ENCODE data around the gene PNLIP.

Gene PNLIP

DNA sequence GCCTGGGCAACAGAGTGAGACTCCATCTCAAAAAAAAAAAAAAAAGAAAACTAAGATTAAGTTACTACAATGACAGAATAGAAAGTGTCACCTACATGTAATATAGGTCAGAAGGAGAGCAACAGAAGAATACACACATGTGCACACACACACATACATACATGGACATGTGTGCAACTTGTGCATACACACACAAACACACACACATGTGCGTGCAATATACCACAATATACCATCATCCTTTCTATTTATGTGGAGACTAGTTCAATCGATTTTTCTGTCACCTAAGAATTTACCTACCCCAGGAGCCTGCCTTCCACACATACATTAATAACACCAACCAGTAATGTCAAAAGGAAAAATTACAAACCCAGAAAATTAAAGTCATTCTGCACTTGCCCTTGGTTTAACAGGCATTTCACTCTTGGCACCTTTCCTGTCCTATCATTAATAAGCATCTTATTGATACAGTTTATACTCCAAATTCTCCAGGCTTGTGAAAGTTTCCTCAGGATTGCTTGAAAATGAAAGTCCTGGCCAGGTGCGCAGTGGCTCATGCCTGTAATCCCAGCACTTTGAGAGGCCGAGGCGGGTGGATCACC, 47.5 kb downstream of the PNLIP start:
- TF ChIP-seq GATA1 (IDR thresholded peaks at IDR 0.05; ENCODE audit: low read depth, low read length) (no peak), POLR2A (IDR thresholded peaks at IDR 0.05; ENCODE audit: low read length) (no peak)

DNA sequence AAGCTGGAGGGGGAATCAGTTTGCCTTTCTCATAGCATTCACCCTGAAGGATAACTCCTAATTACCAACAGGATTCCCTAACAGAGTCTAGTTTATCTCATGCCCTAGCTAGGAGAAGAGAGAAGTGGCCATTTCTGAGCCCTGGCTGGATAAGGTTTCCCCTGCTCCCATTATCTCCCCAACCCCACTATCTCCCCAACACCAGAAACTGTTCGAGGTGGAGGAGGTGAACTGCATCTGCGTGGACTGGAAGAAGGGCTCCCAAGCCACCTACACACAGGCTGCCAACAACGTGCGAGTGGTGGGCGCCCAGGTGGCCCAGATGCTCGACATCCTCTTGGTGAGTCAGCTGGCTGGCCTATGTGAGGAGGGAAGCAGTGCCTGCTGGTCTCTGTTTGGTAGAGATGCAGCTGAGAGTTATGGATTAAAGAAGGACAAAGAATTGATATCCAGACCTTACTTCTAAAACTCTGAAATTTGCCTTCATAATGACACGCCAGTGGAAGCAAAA, 48.8 kb downstream of the PNLIP start:
- TF ChIP-seq POLR2A (IDR thresholded peaks at IDR 0.05; ENCODE audit: low read length) (no peak), GATA1 (IDR thresholded peaks at IDR 0.05; ENCODE audit: low read depth, low read length) (no peak)
- DNase-seq = no peak

More for the DNA sequence above, 47.5 kb downstream of the PNLIP start:
- DNase-seq = no peak

DNA sequence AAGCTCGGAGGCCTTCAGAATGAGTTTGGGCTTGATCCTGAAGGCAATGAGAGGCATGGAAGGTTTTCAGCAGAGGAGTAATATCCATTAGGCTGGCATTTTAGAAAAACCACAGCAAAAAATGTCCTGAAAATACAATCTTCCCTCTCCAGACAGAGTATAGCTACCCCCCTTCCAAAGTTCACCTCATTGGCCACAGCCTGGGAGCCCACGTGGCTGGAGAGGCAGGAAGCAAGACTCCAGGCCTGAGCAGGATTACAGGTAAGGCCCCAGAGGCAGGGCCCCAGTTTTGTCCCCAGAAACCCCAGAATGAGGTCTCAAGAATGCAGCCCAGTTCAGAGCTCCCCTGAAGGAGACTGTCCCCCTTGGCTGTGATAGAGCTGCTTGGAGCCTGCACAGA, 50.3 kb downstream of the PNLIP start:
- TF ChIP-seq GATA1 (IDR thresholded peaks at IDR 0.05; ENCODE audit: low read depth, low read length) (no peak), POLR2A (IDR thresholded peaks at IDR 0.05; ENCODE audit: low read length) (no peak)
- DNase-seq = no peak

DNA sequence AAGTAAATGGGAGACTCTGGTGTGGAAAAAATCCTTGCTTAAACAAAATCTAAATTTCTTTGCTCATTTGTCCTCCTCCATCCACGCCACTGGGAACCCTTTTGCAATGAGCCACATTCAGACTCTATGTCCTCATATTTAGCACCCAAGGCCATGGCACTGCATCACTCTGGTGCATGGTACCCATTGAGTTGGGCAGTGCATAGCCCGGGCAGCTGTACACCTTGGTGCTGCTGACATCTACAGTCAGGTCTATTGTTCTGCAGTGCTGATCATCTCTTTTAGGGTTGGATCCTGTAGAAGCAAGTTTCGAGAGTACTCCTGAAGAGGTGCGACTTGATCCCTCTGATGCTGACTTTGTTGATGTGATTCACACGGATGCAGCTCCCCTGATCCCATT, 51.8 kb downstream of the PNLIP start:
- TF ChIP-seq GATA1 (IDR thresholded peaks at IDR 0.05; ENCODE audit: low read depth, low read length) (no peak), POLR2A (IDR thresholded peaks at IDR 0.05; ENCODE audit: low read length) (no peak)
- no peak for DNase-seq

DNA sequence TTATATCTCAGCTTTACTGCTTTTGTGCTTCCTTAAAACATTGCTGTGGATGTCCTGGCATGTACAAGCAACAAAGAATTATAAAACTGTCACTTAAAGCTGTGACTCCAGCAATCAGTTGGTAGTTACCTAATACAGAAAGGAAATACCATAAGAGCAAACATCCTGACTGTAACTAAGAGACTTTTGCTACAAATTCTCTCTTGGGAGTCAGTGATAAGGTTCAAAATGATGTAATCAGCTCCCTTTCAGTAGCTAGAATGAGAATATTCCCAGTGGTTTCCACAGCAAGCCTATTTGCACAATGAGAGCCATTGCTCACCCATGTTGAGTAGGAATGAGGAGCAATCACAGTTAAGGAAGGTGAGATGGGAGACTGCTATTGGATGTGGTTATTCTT, 52.6 kb downstream of the PNLIP start:
- TF ChIP-seq POLR2A (IDR thresholded peaks at IDR 0.05; ENCODE audit: low read length) (no peak), GATA1 (IDR thresholded peaks at IDR 0.05; ENCODE audit: low read depth, low read length) (no peak)
- no peak for DNase-seq

DNA sequence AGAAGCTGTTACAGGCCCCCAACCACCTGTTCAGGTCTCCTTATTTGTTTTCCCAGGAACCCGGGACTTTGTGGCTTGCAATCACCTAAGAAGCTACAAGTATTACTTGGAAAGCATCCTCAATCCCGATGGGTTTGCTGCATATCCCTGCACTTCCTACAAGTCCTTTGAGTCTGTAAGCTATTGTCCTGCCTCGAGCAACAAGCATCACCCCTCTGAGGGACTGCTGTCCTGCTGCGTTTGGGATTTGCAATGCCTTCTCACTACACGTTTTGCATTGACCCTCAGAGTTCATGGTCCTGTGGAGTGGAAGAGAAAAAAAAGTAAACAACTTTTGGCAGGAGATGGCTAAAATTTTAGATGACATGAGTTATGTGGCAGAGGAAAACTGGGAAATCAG, 54.3 kb downstream of the PNLIP start:
- TF ChIP-seq POLR2A (IDR thresholded peaks at IDR 0.05; ENCODE audit: low read length) = no peak
- TF ChIP-seq GATA1 (IDR thresholded peaks at IDR 0.05; ENCODE audit: low read depth, low read length) = no peak

DNA sequence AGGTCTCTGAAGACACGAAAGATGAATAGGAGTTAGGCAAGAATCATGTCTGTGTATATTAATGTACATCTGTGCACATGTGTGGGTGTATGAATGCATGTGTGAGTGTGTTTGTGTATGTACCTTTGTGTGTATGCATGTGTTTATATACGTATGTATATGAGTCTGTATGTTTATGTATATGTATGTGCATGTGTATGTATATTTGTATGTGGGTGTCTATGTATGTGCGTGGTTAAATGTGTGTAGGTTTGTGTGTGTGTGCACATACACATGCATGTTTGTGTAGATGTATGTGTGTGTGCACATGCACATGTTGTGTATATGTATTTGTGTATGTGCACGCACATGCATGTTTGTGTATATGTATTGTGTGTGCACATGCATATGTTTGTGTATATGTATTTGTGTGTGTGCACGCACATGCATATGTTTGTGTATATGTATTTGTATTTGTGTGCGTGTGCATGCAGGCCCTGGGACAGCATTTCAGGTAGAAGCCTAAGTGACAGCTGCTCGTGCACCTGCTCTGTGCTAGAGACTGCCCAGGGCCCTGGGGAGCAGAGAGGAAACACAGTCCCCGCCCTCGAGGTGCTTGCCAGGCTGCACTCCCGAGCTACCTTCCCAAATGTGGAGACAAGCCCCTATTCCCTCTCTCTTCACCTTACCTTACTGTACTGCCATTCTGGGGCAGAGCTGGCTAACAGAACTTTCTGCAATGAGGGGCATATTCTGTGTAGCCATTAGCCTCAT, 57.1 kb downstream of the PNLIP start:
- DNase-seq = no peak
- TF ChIP-seq GATA1 (IDR thresholded peaks at IDR 0.05; ENCODE audit: low read depth, low read length) (no peak), POLR2A (IDR thresholded peaks at IDR 0.05; ENCODE audit: low read length) (no peak)

More for the DNA sequence above, 54.3 kb downstream of the PNLIP start:
- DNase-seq = no peak

DNA sequence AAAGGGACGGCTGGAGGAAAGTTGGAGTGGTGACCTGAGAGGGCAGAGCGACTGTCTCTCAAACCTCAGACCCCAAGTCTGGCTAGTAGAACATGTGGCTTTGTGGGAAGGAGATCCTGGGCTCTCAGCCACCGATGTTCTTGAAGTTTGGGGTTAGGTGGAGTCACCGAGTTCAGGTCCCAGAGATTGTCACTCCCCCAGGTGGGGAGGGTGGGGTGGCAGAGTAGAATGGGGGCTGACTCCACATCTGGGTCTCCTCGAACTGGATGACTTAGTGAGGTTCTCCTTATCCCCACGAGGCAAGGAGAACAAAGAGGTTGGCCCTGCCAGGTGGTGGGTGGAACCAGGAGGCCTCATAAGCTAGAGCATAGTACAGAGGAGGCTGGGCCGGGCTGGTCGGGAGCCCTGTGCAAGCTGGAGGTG, 60.3 kb downstream of the PNLIP start:
- no peak for DNase-seq
- no peak for TF ChIP-seq POLR2A (IDR thresholded peaks at IDR 0.05; ENCODE audit: low read length)
- TF ChIP-seq GATA1 (IDR thresholded peaks at IDR 0.05; ENCODE audit: low read depth, low read length) = no peak

DNA sequence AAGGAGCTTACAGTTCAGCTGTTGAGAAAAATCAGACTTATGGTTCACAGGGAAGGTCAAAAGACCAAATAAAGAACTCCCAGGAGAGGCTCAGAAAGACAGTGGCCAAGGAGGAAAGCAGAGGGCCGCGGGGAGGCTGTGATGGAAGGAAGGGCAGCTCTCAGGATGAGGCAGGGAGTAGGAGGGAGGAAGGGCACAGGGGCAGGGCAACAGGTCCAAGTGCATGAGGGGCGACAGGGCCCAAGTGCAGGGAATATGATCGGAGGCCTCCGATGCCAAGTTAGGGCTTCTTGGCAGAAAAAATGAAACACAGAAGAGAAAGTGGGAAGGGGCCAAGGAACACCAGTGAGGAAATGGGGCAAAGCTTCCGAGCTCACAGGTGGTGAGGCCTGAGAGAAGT, 61.6 kb downstream of the PNLIP start:
- TF ChIP-seq GATA1 (IDR thresholded peaks at IDR 0.05; ENCODE audit: low read depth, low read length) = no peak
- TF ChIP-seq POLR2A (IDR thresholded peaks at IDR 0.05; ENCODE audit: low read length) = no peak

DNA sequence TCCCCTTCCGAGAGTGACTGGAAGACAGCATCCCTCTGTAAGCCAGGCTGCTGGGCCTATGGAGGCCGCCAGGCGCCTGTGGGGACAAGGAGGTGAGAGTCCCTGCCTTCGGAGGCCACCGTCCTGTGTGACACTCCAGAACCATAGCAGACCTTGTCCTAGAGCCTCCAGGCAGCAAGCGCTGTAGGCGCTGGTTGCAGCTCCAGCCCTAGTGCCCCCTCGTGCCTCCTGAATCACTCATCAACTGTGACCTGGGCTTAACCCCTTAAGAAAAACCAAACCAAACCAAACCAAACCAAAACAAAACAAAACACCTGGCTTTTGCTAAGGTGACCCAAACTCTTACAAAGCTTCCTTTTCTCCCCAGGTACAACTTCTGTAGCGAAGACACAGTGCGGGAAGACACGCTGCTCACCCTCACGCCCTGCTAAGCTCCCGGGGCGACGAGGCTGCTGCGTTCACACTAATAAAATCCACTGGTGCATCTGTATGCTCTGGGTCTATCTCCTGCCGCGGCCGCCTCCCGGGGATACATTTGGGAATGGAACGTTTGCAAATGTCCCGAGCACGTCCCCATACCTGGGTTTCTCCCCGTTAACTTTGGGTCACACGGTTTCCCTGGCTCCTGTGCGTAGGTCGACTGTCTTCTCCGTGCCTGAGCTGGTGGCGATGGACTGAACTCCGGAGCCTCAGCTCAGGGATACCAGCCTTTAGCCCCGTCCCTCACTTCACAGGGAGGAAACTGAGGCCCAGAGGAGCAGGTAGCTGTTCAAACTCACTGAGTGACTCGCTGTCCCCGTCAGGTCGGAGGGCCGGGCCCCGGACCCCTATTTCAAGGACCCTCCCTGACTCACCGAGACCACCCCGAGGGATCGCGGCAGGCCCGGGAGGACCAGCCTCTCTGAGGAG, 63.2 kb downstream of the PNLIP start:
- DNase-seq = no peak
- TF ChIP-seq POLR2A (IDR thresholded peaks at IDR 0.05; ENCODE audit: low read length) (no peak), GATA1 (IDR thresholded peaks at IDR 0.05; ENCODE audit: low read depth, low read length) (no peak)

More for the DNA sequence above, 61.6 kb downstream of the PNLIP start:
- no peak for DNase-seq

DNA sequence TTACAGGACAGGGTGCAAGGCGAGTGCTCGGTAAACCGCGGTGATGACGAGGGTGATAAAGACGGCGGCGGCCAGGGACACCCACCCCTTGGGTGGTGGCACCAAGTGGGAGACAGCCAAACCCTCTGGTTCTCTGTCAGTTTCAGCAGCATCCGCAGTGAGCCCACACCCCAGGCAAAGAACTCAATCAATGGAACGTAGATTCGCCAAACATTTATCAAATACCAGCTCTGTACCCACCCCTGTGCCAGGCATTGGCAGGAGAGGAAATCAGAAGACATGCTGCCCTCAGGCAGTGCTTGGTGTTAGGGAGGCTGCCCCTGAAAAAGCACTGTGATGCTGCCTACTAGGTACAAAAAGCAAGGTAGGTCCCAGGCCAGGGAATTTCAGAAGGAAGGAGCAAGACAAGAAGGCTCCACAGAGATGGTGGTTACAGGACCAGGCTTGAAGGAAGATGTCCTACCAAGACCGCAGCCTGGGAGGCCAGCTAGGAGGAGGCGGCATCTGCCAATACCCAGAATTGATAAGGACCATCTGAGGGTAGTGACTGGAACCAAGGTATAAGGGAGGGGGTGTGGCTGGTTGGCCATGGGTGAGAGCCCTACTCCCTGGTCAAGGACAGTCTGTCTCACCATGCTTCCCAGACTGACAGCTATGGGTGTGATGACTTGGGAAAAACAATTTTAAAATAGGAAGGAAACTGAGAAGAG, 64.9 kb downstream of the PNLIP start:
- no peak for TF ChIP-seq POLR2A (IDR thresholded peaks at IDR 0.05; ENCODE audit: low read length)
- TF ChIP-seq GATA1 (IDR thresholded peaks at IDR 0.05; ENCODE audit: low read depth, low read length) = no peak
- no peak for DNase-seq

DNA sequence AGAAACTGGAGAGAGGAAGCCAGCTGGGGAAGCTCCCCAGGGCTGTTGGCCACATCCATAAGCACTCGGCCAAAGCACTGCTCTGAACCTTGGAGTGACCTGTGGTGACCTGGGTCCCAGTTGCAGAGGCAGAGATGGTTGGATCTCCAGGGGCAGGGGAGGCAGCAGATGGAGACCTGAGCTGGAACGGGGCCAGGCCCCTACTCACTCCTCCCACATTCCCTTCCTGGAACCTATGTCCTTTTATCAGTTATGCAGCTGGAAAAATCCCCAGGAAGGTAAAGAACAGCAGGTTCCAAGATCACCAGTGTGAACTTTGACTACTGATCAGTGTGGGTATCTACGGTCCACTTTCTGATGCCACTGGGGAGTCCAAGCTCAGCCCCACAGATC, 65.4 kb downstream of the PNLIP start:
- no peak for TF ChIP-seq POLR2A (IDR thresholded peaks at IDR 0.05; ENCODE audit: low read length)
- TF ChIP-seq GATA1 (IDR thresholded peaks at IDR 0.05; ENCODE audit: low read depth, low read length) = no peak
- no peak for DNase-seq

DNA sequence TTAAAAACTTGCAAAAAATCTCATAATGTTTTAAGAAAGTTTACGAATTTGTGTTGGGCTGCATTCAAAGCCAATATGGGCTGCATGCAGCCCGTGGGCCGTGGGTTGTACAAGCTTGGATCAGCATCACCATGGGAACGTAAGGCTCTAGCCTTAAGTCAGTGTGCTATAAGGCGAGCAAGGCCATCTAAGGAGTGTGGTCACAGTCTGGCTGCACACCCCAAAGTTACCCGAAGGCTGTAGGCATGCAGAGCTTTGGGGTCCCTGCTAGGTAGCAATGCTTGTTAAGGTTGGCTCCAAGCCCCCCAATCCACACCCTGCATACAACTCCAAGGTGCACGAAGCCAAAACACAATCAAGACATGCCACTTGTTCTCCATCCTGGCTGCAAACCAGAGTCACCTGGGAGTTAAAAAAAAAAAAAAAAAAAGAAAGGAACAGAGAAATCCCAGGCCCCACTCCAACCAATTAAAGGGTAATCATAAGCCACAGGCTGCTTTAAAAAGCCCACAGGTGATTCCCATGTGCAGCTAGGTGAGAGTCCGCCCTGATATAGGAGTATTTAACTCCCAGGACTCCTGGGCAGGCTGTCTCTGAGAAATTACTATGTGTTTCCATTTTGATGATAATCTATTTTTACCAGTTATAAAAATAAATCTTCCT, 66.5 kb downstream of the PNLIP start:
- TF ChIP-seq POLR2A (IDR thresholded peaks at IDR 0.05; ENCODE audit: low read length) (no peak), GATA1 (IDR thresholded peaks at IDR 0.05; ENCODE audit: low read depth, low read length) (no peak)
- no peak for DNase-seq

Measured in erythroblast (primary cell).